H1 (cell line): ENCODE results near the gene SRRT. TPM values are rescaled to one million over a fixed set of nuclear protein-coding genes. Genes with fewer than 3 reads are reported as not detected.

Experiments used
- CTCF ChIA-PET: fragments of 300-600 bp; sonication (Branson Sonifier 250); formaldehyde crosslinking; loops from one replicate; lab custom pipeline; 2021; ENCODE audit not compliant: partially characterized antibody; lab: Charles Lee
- POLR2A ChIA-PET: fragments of 300-600 bp; sonication (Branson Sonifier 250); formaldehyde crosslinking; loops from one replicate; lab custom pipeline; 2021; ENCODE audit warnings: inconsistent platforms; ENCODE audit not compliant: partially characterized antibody; lab: Charles Lee
- DNase-seq, 2 experiments: peaks; one replicate each; pipeline versions ENCODE4 v3.0.0 to v3.0.0-alpha.2; 2010 to 2022; ENCODE audit warnings: low spot score in 2 of 2, low read depth in 1 of 2, mixed read lengths in 1 of 2
- FAIRE-seq: peaks from 2 replicates; lab custom pipeline; 2011; peaks lifted over from hg19 to GRCh38; lab: Jason Lieb, UNC
- H2AFZ ChIP-seq: 2 replicates; pipeline ENCODE4 v1.8.1; 2012; ENCODE audit warnings: low read length, inconsistent platforms
- H2AK5ac ChIP-seq: 2 replicates; pipeline ENCODE4 v1.6.1; 2013; ENCODE audit warnings: low read depth, low read length
- H2BK120ac ChIP-seq: replicated peaks from 2 replicates; pipeline ENCODE3; 2013; ENCODE audit warnings: low read depth, low read length, inconsistent platforms
- H2BK12ac ChIP-seq: 2 replicates; pipeline ENCODE4 v1.6.1; 2013; ENCODE audit warnings: low read depth, low read length
- H2BK15ac ChIP-seq: 2 replicates; pipeline ENCODE4 v1.6.1; 2013; ENCODE audit warnings: low read length
- H2BK20ac ChIP-seq: 2 replicates; pipeline ENCODE4 v1.6.1; 2013; ENCODE audit warnings: low read length
- H2BK5ac ChIP-seq: 2 replicates; pipeline ENCODE4 v1.6.1; 2013; ENCODE audit warnings: low read depth, low read length
- H3K14ac ChIP-seq: 2 replicates; pipeline ENCODE4 v1.6.1; 2013; ENCODE audit warnings: inconsistent platforms; ENCODE audit not compliant: insufficient read length
- H3K18ac ChIP-seq: 2 replicates; pipeline ENCODE4 v1.6.1; 2013; ENCODE audit warnings: low read length; ENCODE audit errors: extremely low read depth
- H3K23ac ChIP-seq: 2 replicates; pipeline ENCODE4 v1.6.1; 2013; ENCODE audit warnings: inconsistent platforms; ENCODE audit not compliant: insufficient read length
- H3K23me2 ChIP-seq: 2 replicates; pipeline ENCODE4 v1.6.1; 2013; ENCODE audit warnings: low read depth, low read length
- H3K27ac ChIP-seq: 2 replicates; pipeline ENCODE4 v1.6.1; 2011; ENCODE audit warnings: low read depth, low read length, inconsistent platforms
- H3K27me3 ChIP-seq, 4 experiments: replicated peaks in 1 of 4; 1 replicate in 1 of 4; 2 replicates in 3 of 4; pipeline versions ENCODE4 v1.6.1 to v1.8.1; 2011 to 2013; ENCODE audit warnings: low read length in 3 of 4, mild to moderate bottlenecking in 3 of 4, inconsistent platforms in 2 of 4, mixed read lengths in 2 of 4, moderate library complexity in 1 of 4; ENCODE audit not compliant: control insufficient read depth in 3 of 4, insufficient read depth in 3 of 4; ENCODE audit errors: extremely low read depth in 1 of 4
- H3K36me3 ChIP-seq, 4 experiments: 2 replicates each; pipeline versions ENCODE4 v1.6.1 to v1.8.1; 2011 to 2013; ENCODE audit warnings: mild to moderate bottlenecking in 4 of 4, low read length in 3 of 4, moderate library complexity in 2 of 4, control low read depth in 1 of 4, inconsistent platforms in 1 of 4; ENCODE audit not compliant: insufficient read depth in 4 of 4, control insufficient read depth in 2 of 4
- H3K4ac ChIP-seq: replicated peaks from 2 replicates; pipeline ENCODE3; 2013; ENCODE audit warnings: low read length, low read depth, mixed read lengths, inconsistent platforms; ENCODE audit not compliant: insufficient read length
- H3K4me1 ChIP-seq, 4 experiments: replicated peaks in 1 of 4; 1 replicate in 1 of 4; 2 replicates in 3 of 4; pipeline versions ENCODE4 v1.6.1 to v1.8.1; 2011 to 2013; ENCODE audit warnings: low read length in 3 of 4, inconsistent platforms in 2 of 4, mixed read lengths in 1 of 4; ENCODE audit not compliant: insufficient read depth in 4 of 4, control insufficient read depth in 3 of 4
- H3K4me2 ChIP-seq, 2 experiments: 2 replicates each; pipeline versions ENCODE4 v1.6.1 to v1.8.1; 2011 to 2013; ENCODE audit warnings: low read depth in 2 of 2, low read length in 2 of 2, control low read depth in 1 of 2, inconsistent platforms in 1 of 2, mild to moderate bottlenecking in 1 of 2; ENCODE audit not compliant: insufficient read depth in 1 of 2
- H3K4me3 ChIP-seq, 4 experiments: fragments of 200-600, 300-600 bp in 1 of 4; sonication (generic), shearing (Covaris generic), sonication (Bioruptor Twin) in 1 of 4; 2 replicates each; pipeline versions ENCODE4 v1.5.1 to v1.8.1; 2011 to 2016; ENCODE audit warnings: low read length in 4 of 4, low read depth in 3 of 4, control low read depth in 2 of 4, inconsistent platforms in 2 of 4, mild to moderate bottlenecking in 2 of 4, mixed read lengths in 1 of 4, moderate library complexity in 1 of 4; ENCODE audit not compliant: insufficient read depth in 2 of 4; ENCODE audit errors: extremely low read depth in 1 of 4
- H3K56ac ChIP-seq: replicated peaks from 2 replicates; pipeline ENCODE3; 2013; ENCODE audit warnings: low read depth, mild to moderate bottlenecking, mixed read lengths, low read length, inconsistent platforms; ENCODE audit not compliant: insufficient read length
- H3K79me1 ChIP-seq: 2 replicates; pipeline ENCODE4 v1.6.1; 2013; ENCODE audit warnings: low read depth, low read length, control low read depth
- H3K79me2 ChIP-seq, 2 experiments: 2 replicates each; pipeline versions ENCODE4 v1.6.1 to v1.8.1; 2012 to 2013; ENCODE audit warnings: low read length in 2 of 2, mild to moderate bottlenecking in 2 of 2, inconsistent platforms in 1 of 2; ENCODE audit not compliant: insufficient read depth in 2 of 2, control insufficient read depth in 1 of 2
- H3K9ac ChIP-seq, 4 experiments: replicated peaks in 1 of 4; 1 replicate in 1 of 4; 2 replicates in 3 of 4; pipeline versions ENCODE4 v1.6.1 to v1.8.1; 2011 to 2013; ENCODE audit warnings: low read depth in 3 of 4, low read length in 3 of 4, control low read depth in 2 of 4, mild to moderate bottlenecking in 2 of 4, moderate library complexity in 2 of 4, inconsistent platforms in 1 of 4; ENCODE audit errors: extremely low read depth in 1 of 4
- H3K9me3 ChIP-seq, 2 experiments: 2 replicates each; pipeline versions ENCODE4 v1.6.1 to v1.8.1; 2012 to 2013; ENCODE audit warnings: mild to moderate bottlenecking in 2 of 2, moderate library complexity in 2 of 2, control low read depth in 1 of 2, inconsistent platforms in 1 of 2, low read depth in 1 of 2, low read length in 1 of 2, mixed read lengths in 1 of 2; ENCODE audit not compliant: insufficient read depth in 2 of 2
- H4K20me1 ChIP-seq, 2 experiments: replicated peaks in 1 of 2; 2 replicates each; pipeline versions ENCODE3 to v1.8.1; 2011 to 2013; ENCODE audit warnings: inconsistent platforms in 2 of 2, low read length in 2 of 2, mild to moderate bottlenecking in 1 of 2; ENCODE audit not compliant: insufficient read depth in 2 of 2, control insufficient read depth in 1 of 2
- H4K5ac ChIP-seq: 2 replicates; pipeline ENCODE4 v1.6.1; 2013; ENCODE audit warnings: low read length, low read depth, mixed read lengths, inconsistent platforms; ENCODE audit not compliant: insufficient read length
- H4K8ac ChIP-seq: 2 replicates; pipeline ENCODE4 v1.8.0; 2013; ENCODE audit warnings: mild to moderate bottlenecking, moderate library complexity, low read length, inconsistent platforms; ENCODE audit not compliant: insufficient read depth; ENCODE audit errors: extremely low read depth
- H4K91ac ChIP-seq: replicated peaks from 2 replicates; pipeline ENCODE3; 2013; ENCODE audit warnings: low read length, mixed read lengths, inconsistent platforms; ENCODE audit not compliant: insufficient read length
- POLR2AphosphoS5 ChIP-seq: IDR thresholded peaks from 2 replicates; pipeline ENCODE4 v1.6.1; 2011; ENCODE audit warnings: low read depth, low read length
- SIRT6 ChIP-seq: IDR thresholded peaks from one replicate; pipeline ENCODE4 v1.7.1; 2012; ENCODE audit warnings: low read length, inconsistent platforms
- WGBS, 2 experiments: shearing (Covaris generic) in 1 of 2; methylation state at CpG; one replicate each; pipeline versions ENCODE4 v1.1.6 to v1.1.7; 2013 to 2015; ENCODE audit warnings: low lambda C conversion rate in 2 of 2, mixed read lengths in 2 of 2, inconsistent platforms in 1 of 2, low coverage in 1 of 2, missing lambda C conversion rate in 1 of 2; ENCODE audit not compliant: insufficient replicate concordance in 2 of 2, insufficient coverage in 1 of 2, insufficient read length in 1 of 2; ENCODE audit errors: extremely low coverage in 1 of 2, missing lambda C conversion rate in 1 of 2; 5-methylcytosine and 5-hydroxymethylcytosine counted together
- polyA plus RNA-seq, 7 experiments: library from polyadenylated mRNA; depleted of rRNA in 3 of 7; stranded (reverse) in 5 of 7; unstranded in 2 of 7; fragments of >200 nt in 5 of 7; fragments of 200-250 nt in 2 of 7; gene quantifications; 1 replicate in 5 of 7; 2 replicates in 1 of 7; 4 replicates in 1 of 7; pipeline versions ENCODE4 v1.2.1 to v1.2.3, GENCODE V29; 2011 to 2013; ENCODE audit warnings: missing spikeins in 2 of 7, mixed read lengths in 2 of 7
- total RNA-seq: library from RNA; stranded (reverse); fragmentation: NEBNext Ultra II Directional; extraction: Animal tissue kit (Norgen Biotek cat#: 25700); gene quantifications from 2 replicates; pipeline ENCODE4 v1.2.1, GENCODE V29; 2021

SRRT gene
- total and polyA plus RNA-seq, 2 of the 8 experiments (the other 6 are each of a cell fraction or from before 2014, with no cell fraction given) = 66.7 to 237 TPM

- WGBS, 2 experiments = 94% methylated on average over 26 of the region's 27 CpGs; no CpG with 5 or more reads in 1 of the 2 experiments
- peaks cover 0 to 38% of the 10 kb centered on the region in 2 experiments; a peak in 2 of 4 replicates for H3K79me2 ChIP-seq
Measured at GRCh38 chr7:100886142-100886935, 11.4 kb downstream of the SRRT start.

More at GRCh38 chr7:100886142-100886935, 11.4 kb downstream of the SRRT start:
- Histone ChIP-seq H4K5ac (no peak overlapping the region), H3K36me3 (peaks cover 52 to 76% (median 64%) of the 10 kb centered on the region in 4 experiments), H3K56ac (no peak overlapping the region), H3K27me3 (no peaks in the 10 kb centered on the region), H2BK5ac (no peak overlapping the region), H3K18ac (no peak overlapping the region), H2BK15ac (no peak overlapping the region), H3K9me3 (no peaks in the 10 kb centered on the region; a peak in 1 of 4 replicates), H3K14ac (no peak overlapping the region), H2AK5ac (no peak overlapping the region), H3K9ac (no peak overlapping the region), H3K27ac (no peak overlapping the region), H2BK12ac (0 out of 2 replicates have a peak overlapping the region, but pooled peaks have one; percentile 17), H3K23me2 (peaks cover 20% of the 10 kb centered on the region; the same call in 1 of the 2 replicates), H4K8ac (no peak overlapping the region), H2BK20ac (no peak overlapping the region), H3K79me1 (peaks cover 14% of the 10 kb centered on the region), H4K20me1 (peaks cover 16 to 22% of the 10 kb centered on the region in 2 experiments), H3K4ac (no peak overlapping the region), H2BK120ac (no peak overlapping the region), H3K4me3 (no peak overlapping the region), H3K23ac (no peak overlapping the region), H3K4me1 (peaks cover 0 to 18% (median 5%) of the 10 kb centered on the region in 4 experiments; a peak in 6 of 7 replicates), H3K4me2 (no peak overlapping the region; a peak in 1 of 4 replicates), H4K91ac (no peak overlapping the region), H2AFZ (no peak overlapping the region)
- TF ChIP-seq SIRT6 (no peak), POLR2AphosphoS5 (peak; percentile 42; the same call in 1 of the 2 replicates)
- FAIRE-seq = no peak
- DNase-seq = no peak
- POLR2A ChIA-PET = interaction anchor here (1.0 to 10.1 kb wide), 8 partner anchors 12 to 786 kb away, joined by 3 to 313 read pairs (median 4); partner anchors contain the start of genes SRRT and TRIP6
- CTCF ChIA-PET = interaction anchor here (0.6 to 3.4 kb wide), 9 partner anchors 11 to 350 kb away, joined by 3 to 14 read pairs (median 3); partner anchors contain the start of genes POP7 and SRRT
